NCI-H1105 (cell line): ENCODE measurements around the gene TTBK1.
A peak's percentile ranks its signal among the peaks of the same experiment; 100 is the strongest.

Source experiments
- DNase-seq: peaks from one replicate; lab custom pipeline; 2025; lab: John Stamatoyannopoulos, UW

Gene TTBK1

GRCh38 chr6:43273707-43274106 lies 30.4 kb downstream of the TTBK1 start:
- DNase-seq: no peak

- no peak for DNase-seq
These were observed 31.0 kb downstream of the TTBK1 start for GRCh38 chr6:43274127-43274915.

- DNase-seq: peak; percentile 17
These were observed 31.8 kb downstream of the TTBK1 start for GRCh38 chr6:43274916-43275597.

- DNase-seq: no peak
These were observed 32.7 kb downstream of the TTBK1 start for GRCh38 chr6:43275801-43276576.

- DNase-seq: no peak
These were observed 33.5 kb downstream of the TTBK1 start for GRCh38 chr6:43276577-43277305.

GRCh38 chr6:43277306-43277642 lies 34.0 kb downstream of the TTBK1 start:
- DNase-seq: no peak

GRCh38 chr6:43277643-43278523 lies 34.6 kb downstream of the TTBK1 start:
- DNase-seq: no peak

GRCh38 chr6:43278524-43279078 lies 35.3 kb downstream of the TTBK1 start:
- DNase-seq: no peak

- no peak for DNase-seq
These were observed 37.0 kb downstream of the TTBK1 start for GRCh38 chr6:43280234-43280633.

GRCh38 chr6:43282060-43282459 lies 38.8 kb downstream of the TTBK1 start:
- no peak for DNase-seq

GRCh38 chr6:43282636-43283513 lies 39.6 kb downstream of the TTBK1 start:
- DNase-seq: no peak

GRCh38 chr6:43283514-43283901 lies 40.2 kb downstream of the TTBK1 start:
- DNase-seq: no peak

GRCh38 chr6:43283905-43284304 lies 40.6 kb downstream of the TTBK1 start:
- DNase-seq: no peak

- no peak for DNase-seq
These were observed 41.9 kb downstream of the TTBK1 start for GRCh38 chr6:43284991-43285781.

- DNase-seq: no peak
These were observed 42.6 kb downstream of the TTBK1 start for GRCh38 chr6:43285832-43286231.

GRCh38 chr6:43286456-43286979 lies 43.2 kb downstream of the TTBK1 start:
- DNase-seq: no peak

- no peak for DNase-seq
These were observed 43.9 kb downstream of the TTBK1 start for GRCh38 chr6:43286980-43287716.
